Left ventricle myocardium superior (tissue), 1 donor: Measurements from ENCODE around the gene PBX1. TPM values are rescaled to one million over a fixed set of nuclear protein-coding genes. Genes with fewer than 3 reads are reported as not detected.

ENCODE experiments used
- ATAC-seq: fragments of 200-7000 bp; cut with Tn5 transposase; one replicate; pipeline ENCODE4 v1.9.1; 2020; ENCODE audit warnings: mild to moderate bottlenecking, moderate library complexity
- DNase-seq: peaks from one replicate; pipeline ENCODE4 v3.0.0-alpha.2; 2020
- intact Hi-C: fragments of 100-400 bp; cut with micrococcal nuclease; formaldehyde crosslinking; loops from one replicate; pipeline ENCODE4 v1.11.0; 2022
- total RNA-seq: library from RNA; stranded (reverse); fragmentation: NEBNext Ultra II Directional; extraction: Animal tissue kit (Norgen Biotek cat#: 25700); gene quantifications from one replicate; pipeline ENCODE4 v1.2.1, GENCODE V29; 2021
- donor health status: DM: no; HTN: yes; CAD: no; lungs with severe emphysema.

The PBX1 gene
- total RNA-seq, 1 donor from 2014 or later = 69.6 TPM

GRCh38 chr1:164725401-164725800 is 166.4 kb downstream of the PBX1 start:
- intact Hi-C loops = no loop called here
- ATAC-seq (peak; percentile 42), DNase-seq (no peak)

- DNase-seq (no peak), ATAC-seq (no peak)
- intact Hi-C loops = no loop called here
Measured at GRCh38 chr1:164726235-164726634, 167.3 kb downstream of the PBX1 start.

- no peak for ATAC-seq
- intact Hi-C loops = no loop called here
- no peak for DNase-seq
Measured at GRCh38 chr1:164728719-164729118, 169.7 kb downstream of the PBX1 start.

GRCh38 chr1:164731161-164731876 is 172.3 kb downstream of the PBX1 start:
- intact Hi-C loops = no loop called here
- DNase-seq (no peak), ATAC-seq (peak; percentile 71)

GRCh38 chr1:164733070-164733469 is 174.1 kb downstream of the PBX1 start:
- intact Hi-C loops = no loop called here
- DNase-seq (no peak), ATAC-seq (no peak)

- DNase-seq = no peak
- intact Hi-C loops = no loop called here
- no peak for ATAC-seq
Measured at GRCh38 chr1:164733734-164734133, 174.8 kb downstream of the PBX1 start.

GRCh38 chr1:164735315-164736052 is 176.5 kb downstream of the PBX1 start:
- DNase-seq (no peak), ATAC-seq (peak; percentile 24)
- intact Hi-C loops = no loop called here

- DNase-seq = no peak
- ATAC-seq = no peak
- intact Hi-C loops = no loop called here
Measured at GRCh38 chr1:164736137-164736536, 177.2 kb downstream of the PBX1 start.

GRCh38 chr1:164739189-164739588 is 180.2 kb downstream of the PBX1 start:
- no peak for ATAC-seq
- intact Hi-C loops = no loop called here
- DNase-seq = no peak

GRCh38 chr1:164740000-164740526 is 181.1 kb downstream of the PBX1 start:
- no peak for DNase-seq
- intact Hi-C loops = no loop called here
- ATAC-seq = peak; percentile 71

- ATAC-seq (no peak), DNase-seq (no peak)
- intact Hi-C loops = no loop called here
Measured at GRCh38 chr1:164742745-164743144, 183.8 kb downstream of the PBX1 start.

GRCh38 chr1:164743976-164744375 is 185.0 kb downstream of the PBX1 start:
- ATAC-seq (no peak), DNase-seq (no peak)
- intact Hi-C loops = no loop called here

- intact Hi-C loops = no loop called here
- no peak for DNase-seq
- no peak for ATAC-seq
Measured at GRCh38 chr1:164745736-164746135, 186.8 kb downstream of the PBX1 start.

GRCh38 chr1:164746632-164747031 is 187.6 kb downstream of the PBX1 start:
- ATAC-seq (no peak), DNase-seq (no peak)
- intact Hi-C loops = no loop called here

GRCh38 chr1:164748253-164748899 is 189.4 kb downstream of the PBX1 start:
- ATAC-seq (peak; percentile 95), DNase-seq (peak; percentile 50)
- intact Hi-C loops = no loop called here

- intact Hi-C loops = no loop called here
- ATAC-seq (peak; percentile 31), DNase-seq (no peak)
Measured at GRCh38 chr1:164753521-164754077, 194.6 kb downstream of the PBX1 start.

- ATAC-seq = peak; percentile 84
- DNase-seq = peak; percentile 39
- intact Hi-C loops = no loop called here
Measured at GRCh38 chr1:164754088-164754600, 195.2 kb downstream of the PBX1 start.

- ATAC-seq (no peak), DNase-seq (peak; percentile 27)
- intact Hi-C loops = no loop called here
Measured at GRCh38 chr1:164755690-164756089, 196.7 kb downstream of the PBX1 start.

- ATAC-seq (no peak), DNase-seq (no peak)
- intact Hi-C loops = no loop called here
Measured at GRCh38 chr1:164756741-164757140, 197.8 kb downstream of the PBX1 start.

GRCh38 chr1:164757625-164758024 is 198.6 kb downstream of the PBX1 start:
- peak; percentile 19 for ATAC-seq
- intact Hi-C loops = no loop called here
- DNase-seq = no peak
